NCI-H128 (cell line): ENCODE data around the gene TMCO4.

ENCODE experiments used
- DNase-seq: peaks from one replicate; lab custom pipeline; 2025; ENCODE audit not compliant: unreplicated experiment; lab: John Stamatoyannopoulos, UW

TMCO4 gene

GRCh38 chr1:19750882-19751276 is 48.8 kb downstream of the TMCO4 start:
- DNase-seq = no peak

- no peak for DNase-seq
These were observed 49.4 kb downstream of the TMCO4 start for GRCh38 chr1:19750101-19750881.

- DNase-seq = no peak
These were observed 50.0 kb downstream of the TMCO4 start for GRCh38 chr1:19749685-19750084.

GRCh38 chr1:19747761-19748160 is 52.0 kb downstream of the TMCO4 start:
- DNase-seq = no peak

- DNase-seq = no peak
These were observed 54.8 kb downstream of the TMCO4 start for GRCh38 chr1:19744886-19745285.

- DNase-seq = no peak
These were observed 55.4 kb downstream of the TMCO4 start for GRCh38 chr1:19744335-19744743.

- no peak for DNase-seq
These were observed 55.9 kb downstream of the TMCO4 start for GRCh38 chr1:19743793-19744192.

GRCh38 chr1:19743180-19743579 is 56.5 kb downstream of the TMCO4 start:
- no peak for DNase-seq

GRCh38 chr1:19739628-19740027 is 60.1 kb downstream of the TMCO4 start:
- DNase-seq = no peak

GRCh38 chr1:19738669-19739068 is 61.0 kb downstream of the TMCO4 start:
- no peak for DNase-seq

GRCh38 chr1:19738076-19738475 is 61.6 kb downstream of the TMCO4 start:
- no peak for DNase-seq

GRCh38 chr1:19737104-19737825 is 62.5 kb downstream of the TMCO4 start:
- DNase-seq = no peak

GRCh38 chr1:19735440-19736127 is 64.1 kb downstream of the TMCO4 start:
- no peak for DNase-seq

GRCh38 chr1:19734472-19734999 is 65.2 kb downstream of the TMCO4 start:
- no peak for DNase-seq

GRCh38 chr1:19734056-19734455 is 65.7 kb downstream of the TMCO4 start:
- no peak for DNase-seq

GRCh38 chr1:19733615-19734014 is 66.1 kb downstream of the TMCO4 start:
- DNase-seq = no peak

- DNase-seq = no peak
These were observed 68.3 kb downstream of the TMCO4 start for GRCh38 chr1:19731311-19731821.

- no peak for DNase-seq
These were observed 68.9 kb downstream of the TMCO4 start for GRCh38 chr1:19730793-19731192.

- no peak for DNase-seq
These were observed 69.5 kb downstream of the TMCO4 start for GRCh38 chr1:19730232-19730631.

- DNase-seq = no peak
These were observed 71.1 kb downstream of the TMCO4 start for GRCh38 chr1:19728413-19729145.

GRCh38 chr1:19725606-19726005 is 74.1 kb downstream of the TMCO4 start:
- DNase-seq = no peak
